Testis (tissue), 3 donors: ENCODE data around the gene SCO2. TPM values are rescaled to one million over a fixed set of nuclear protein-coding genes. Genes with fewer than 3 reads are reported as not detected.
"Not testable (repeated sequence)": the region's sequence is repeated elsewhere in the genome, so short reads cannot be mapped to it uniquely, and the experiment has no call there.

Experiments
- DNase-seq: peaks from one replicate; pipeline ENCODE4 v3.0.0-alpha.2; 2019
- H3K27ac ChIP-seq, 2 donors: fragments of 200-600 bp; sonication (generic); one replicate each; pipeline ENCODE4 v1.5.1; 2019
- H3K27me3 ChIP-seq: fragments of 200-600 bp; sonication (generic); one replicate; pipeline ENCODE4 v1.5.1; 2019
- H3K36me3 ChIP-seq: fragments of 200-600 bp; sonication (generic); one replicate; pipeline ENCODE4 v1.5.1; 2017; ENCODE audit warnings: low read depth; ENCODE audit errors: missing control alignments
- H3K4me1 ChIP-seq: fragments of 200-600 bp; sonication (generic); one replicate; pipeline ENCODE4 v1.5.1; 2019
- H3K4me3 ChIP-seq, 2 donors: fragments of 200-600 bp; sonication (generic); one replicate each; pipeline ENCODE4 v1.5.1; 2017 to 2019
- H3K9me3 ChIP-seq: fragments of 200-600 bp; sonication (generic); one replicate; pipeline ENCODE4 v1.5.1; 2017
- CTCF ChIP-seq, 3 experiments: fragments of 450-650 bp in 2 of 3; fragments of 200-600 bp in 1 of 3; sonication (generic) in 1 of 3; IDR thresholded peaks; one replicate each; pipeline ENCODE4 v1.5.1; 2016 to 2019; ENCODE audit warnings: antibody characterized with exemption in 3 of 3, mild to moderate bottlenecking in 2 of 3, moderate library complexity in 1 of 3
- POLR2A ChIP-seq: fragments of 450-650 bp; IDR thresholded peaks from one replicate; pipeline ENCODE4 v1.6.1; 2017; ENCODE audit warnings: antibody characterized with exemption, mild to moderate bottlenecking, moderate library complexity
- WGBS, 2 donors: methylation state at CpG; one replicate each; pipeline ENCODE4 v1.1.5; 2018; 5-methylcytosine and 5-hydroxymethylcytosine counted together
- intact Hi-C: fragments of 100-400 bp; cut with DNase I; formaldehyde crosslinking; loops from one replicate; pipeline ENCODE4 v1.15.1; 2023; ENCODE audit warnings: low total_unique reads
- polyA plus RNA-seq: library from polyadenylated mRNA; stranded (reverse); fragments of 350-450 nt; fragmentation: Illumina TruSeq; extraction: RNeasy Lipid Tissue Mini Kit (QIAGEN cat#74804); gene quantifications from one replicate; pipeline ENCODE4 v1.2.3, GENCODE V29; 2014; ENCODE audit warnings: low read depth, low replicate concordance; ENCODE audit not compliant: insufficient read depth
- total RNA-seq, 2 donors: library from RNA; depleted of rRNA; stranded (reverse); fragments of >200 nt; gene quantifications; one replicate each; pipeline ENCODE4 v1.2.3, GENCODE V29; 2016

The SCO2 gene
- total and polyA plus RNA-seq, 3 donors from 2014 or later = 1.8 to 4.8 (median 4.1) TPM

GRCh38 chr22:50521710-50522109, 3.7 kb downstream of the SCO2 start:
- no peak overlapping the region for H3K4me3 ChIP-seq
- intact Hi-C loops = no loop called here
- 93 to 94% methylated on average over 7 to 8 of the region's 10 CpGs for WGBS, 2 donors
- no peaks in the 10 kb centered on the region for H3K9me3 ChIP-seq
- H3K4me1 ChIP-seq = peaks cover 14% of the 10 kb centered on the region
- no peaks in the 10 kb centered on the region for H3K27me3 ChIP-seq
- no peak overlapping the region for H3K27ac ChIP-seq
- no peak for DNase-seq
- no peaks in the 10 kb centered on the region for H3K36me3 ChIP-seq
- no peak for TF ChIP-seq POLR2A
- TF ChIP-seq CTCF (IDR thresholded peaks at IDR 0.05) = no peak

GRCh38 chr22:50520826-50521453, 4.5 kb downstream of the SCO2 start:
- Histone ChIP-seq H3K4me1 (peaks cover 10% of the 10 kb centered on the region), H3K27ac (no peak overlapping the region), H3K9me3 (no peaks in the 10 kb centered on the region), H3K4me3 (no peak overlapping the region), H3K36me3 (no peaks in the 10 kb centered on the region), H3K27me3 (no peaks in the 10 kb centered on the region)
- 91 to 96% methylated on average over 13 of the region's 13 CpGs for WGBS, 2 donors
- TF ChIP-seq CTCF (IDR thresholded peaks at IDR 0.05) = no peak
- no peak for TF ChIP-seq POLR2A
- intact Hi-C loops = no loop called here
- no peak for DNase-seq

GRCh38 chr22:50520184-50520583, 5.2 kb downstream of the SCO2 start:
- H3K27me3 ChIP-seq, H3K9me3 ChIP-seq, H3K27ac ChIP-seq, H3K4me1 ChIP-seq, DNase-seq, H3K4me3 ChIP-seq, H3K36me3 ChIP-seq, intact Hi-C loops: not testable (repeated sequence)
- WGBS, 2 donors = 96% methylated on average over 7 to 8 of the region's 8 CpGs

- Histone ChIP-seq H3K9me3 (no peaks in the 10 kb centered on the region), H3K36me3 (no peaks in the 10 kb centered on the region), H3K27ac (no peak overlapping the region), H3K4me3 (no peak overlapping the region), H3K4me1 (peaks cover 2% of the 10 kb centered on the region), H3K27me3 (no peaks in the 10 kb centered on the region)
- no peak for TF ChIP-seq CTCF (IDR thresholded peaks at IDR 0.05)
- no peak for TF ChIP-seq POLR2A
- DNase-seq = no peak
- intact Hi-C loops = no loop called here
- 91 to 95% methylated on average over 4 to 8 of the region's 8 CpGs for WGBS, 2 donors
Measured at GRCh38 chr22:50519151-50519550, 6.2 kb downstream of the SCO2 start.

GRCh38 chr22:50518606-50519005, 6.8 kb downstream of the SCO2 start:
- intact Hi-C loops = no loop called here

More at GRCh38 chr22:50518606-50519005, 6.8 kb downstream of the SCO2 start:
- Histone ChIP-seq H3K4me3 (no peak overlapping the region), H3K27ac (no peak overlapping the region), H3K36me3 (no peaks in the 10 kb centered on the region), H3K4me1 (no peaks in the 10 kb centered on the region), H3K27me3 (no peaks in the 10 kb centered on the region), H3K9me3 (no peaks in the 10 kb centered on the region)
- DNase-seq = no peak
- no peak for TF ChIP-seq CTCF (IDR thresholded peaks at IDR 0.05)
- TF ChIP-seq POLR2A = no peak
- WGBS, 2 donors = 90 to 96% methylated on average over 2 to 7 of the region's 7 CpGs
